IMR-90 (cell line): ENCODE measurements around the gene SRBD1. TPM values are rescaled to one million over a fixed set of nuclear protein-coding genes. Genes with fewer than 3 reads are reported as not detected.

Experiments used
- ATAC-seq: fragments of 200-7000 bp; cut with Tn5 transposase; 2 replicates; pipeline ENCODE4 v1.9.1; 2020; ENCODE audit warnings: low read depth, mild to moderate bottlenecking, moderate library complexity
- BruUV-seq: library from RNA; stranded (reverse); fragments of 400-500 nt; replicated peaks from 2 replicates; lab custom pipeline; 2021; lab: Mats Ljungman, UMichigan
- CTCF ChIA-PET: fragments of 300-600 bp; formaldehyde crosslinking; extraction: SDS; loops from one replicate; lab custom pipeline; 2021; ENCODE audit warnings: antibody characterized with exemption; lab: Yijun Ruan, JAX
- POLR2A ChIA-PET: fragments of 300-600 bp; sonication (Branson Sonifier 250); formaldehyde crosslinking; loops from one replicate; lab custom pipeline; 2022; ENCODE audit warnings: antibody characterized with exemption; ENCODE audit not compliant: unreplicated experiment; lab: Charles Lee
- DNase-seq: peaks from one replicate; pipeline ENCODE4 v3.0.0; 2013
- H2AFZ ChIP-seq: replicated peaks from 2 replicates; pipeline ENCODE3; 2013; ENCODE audit warnings: low read length, mild to moderate bottlenecking; ENCODE audit not compliant: poor library complexity
- H2AK5ac ChIP-seq: 2 replicates; pipeline ENCODE4 v1.6.1; 2013; ENCODE audit warnings: low read depth, low read length, inconsistent platforms
- H2AK9ac ChIP-seq: replicated peaks from 2 replicates; pipeline ENCODE3; 2013; ENCODE audit warnings: mild to moderate bottlenecking, low read depth, low read length, moderate library complexity; ENCODE audit not compliant: poor library complexity
- H2BK120ac ChIP-seq: 2 replicates; pipeline ENCODE4 v1.6.1; 2013; ENCODE audit warnings: low read depth, low read length, inconsistent platforms
- H2BK15ac ChIP-seq: 3 replicates; pipeline ENCODE4 v1.6.1; 2013; ENCODE audit warnings: low read depth, low read length, inconsistent platforms
- H2BK20ac ChIP-seq: 2 replicates; pipeline ENCODE4 v1.6.1; 2013; ENCODE audit warnings: low read depth, mild to moderate bottlenecking, inconsistent platforms, low read length, moderate library complexity
- H2BK5ac ChIP-seq: 2 replicates; pipeline ENCODE4 v1.6.1; 2013; ENCODE audit warnings: mild to moderate bottlenecking, low read depth, low read length, inconsistent platforms; ENCODE audit not compliant: poor library complexity, severe bottlenecking
- H3K14ac ChIP-seq: replicated peaks from 2 replicates; pipeline ENCODE4 v1.6.1; 2013; ENCODE audit warnings: low read depth, low read length, inconsistent platforms
- H3K18ac ChIP-seq: 2 replicates; pipeline ENCODE4 v1.6.1; 2013; ENCODE audit warnings: low read depth, low read length, control low read depth
- H3K23ac ChIP-seq: 2 replicates; pipeline ENCODE4 v1.6.1; 2013; ENCODE audit warnings: low read depth, low read length, inconsistent platforms
- H3K27ac ChIP-seq: 2 replicates; pipeline ENCODE4 v1.5.1; 2013; ENCODE audit warnings: mild to moderate bottlenecking, control low read depth, low read length; ENCODE audit not compliant: insufficient read depth
- H3K27me3 ChIP-seq: 2 replicates; pipeline ENCODE4 v1.6.1; 2013; ENCODE audit warnings: low read length; ENCODE audit not compliant: control insufficient read depth, insufficient read depth
- H3K36me3 ChIP-seq: 2 replicates; pipeline ENCODE4 v1.6.1; 2013; ENCODE audit warnings: low read length, mixed read lengths; ENCODE audit not compliant: control insufficient read depth, insufficient read depth
- H3K4ac ChIP-seq: 2 replicates; pipeline ENCODE4 v1.6.1; 2013; ENCODE audit warnings: low read depth, low read length, inconsistent platforms
- H3K4me1 ChIP-seq: 2 replicates; pipeline ENCODE4 v1.6.1; 2013; ENCODE audit warnings: low read length, mixed read lengths; ENCODE audit not compliant: control insufficient read depth, insufficient read depth
- H3K4me2 ChIP-seq: 2 replicates; pipeline ENCODE4 v1.6.1; 2013; ENCODE audit warnings: low read depth, mild to moderate bottlenecking, control low read depth, low read length, moderate library complexity
- H3K4me3 ChIP-seq: 2 replicates; pipeline ENCODE4 v1.5.1; 2013; ENCODE audit warnings: low read depth, mild to moderate bottlenecking, control low read depth, low read length, moderate library complexity; ENCODE audit not compliant: insufficient read depth
- H3K56ac ChIP-seq: 2 replicates; pipeline ENCODE4 v1.6.1; 2013; ENCODE audit warnings: low read length, inconsistent platforms; ENCODE audit not compliant: insufficient read depth; ENCODE audit errors: extremely low read depth
- H3K79me1 ChIP-seq, 2 experiments: 2 replicates each; pipeline ENCODE4 v1.6.1; 2013; ENCODE audit warnings: low read length in 2 of 2, inconsistent platforms in 1 of 2, low read depth in 1 of 2
- H3K9ac ChIP-seq: 2 replicates; pipeline ENCODE4 v1.6.1; 2013; ENCODE audit warnings: low read depth, low read length, control low read depth
- H3K9me1 ChIP-seq: 2 replicates; pipeline ENCODE4 v1.6.1; 2013; ENCODE audit warnings: low read length, inconsistent platforms; ENCODE audit not compliant: insufficient read depth
- H3K9me3 ChIP-seq: 2 replicates; pipeline ENCODE4 v1.6.1; 2013; ENCODE audit warnings: low read length; ENCODE audit not compliant: control insufficient read depth, insufficient read depth
- H4K20me1 ChIP-seq: 2 replicates; pipeline ENCODE4 v1.6.1; 2013; ENCODE audit warnings: low read length, inconsistent platforms; ENCODE audit not compliant: insufficient read depth
- H4K5ac ChIP-seq: 2 replicates; pipeline ENCODE4 v1.6.1; 2013; ENCODE audit warnings: mild to moderate bottlenecking, low read depth, low read length, control low read depth
- H4K8ac ChIP-seq, 2 experiments: 2 replicates each; pipeline ENCODE4 v1.6.1; 2013; ENCODE audit warnings: low read depth in 2 of 2, low read length in 2 of 2, control low read depth in 1 of 2, inconsistent platforms in 1 of 2
- H4K91ac ChIP-seq: 2 replicates; pipeline ENCODE4 v1.6.1; 2013; ENCODE audit warnings: low read depth, low read length, inconsistent platforms; ENCODE audit not compliant: insufficient read depth
- BHLHE40 ChIP-seq: fragments of 150-350 bp; IDR thresholded peaks from 2 replicates; pipeline ENCODE4 v1.6.1; 2016; ENCODE audit warnings: mild to moderate bottlenecking, low read depth, low read length
- CEBPB ChIP-seq: IDR thresholded peaks from 2 replicates; pipeline ENCODE4 v1.6.1; 2012; ENCODE audit warnings: low read depth, low read length, improper control_type of control experiment
- CHD1 ChIP-seq: IDR thresholded peaks from 2 replicates; pipeline ENCODE4 v1.6.1; 2012; ENCODE audit warnings: low read depth, low read length, improper control_type of control experiment
- ELK1 ChIP-seq: fragments of 150-350 bp; IDR thresholded peaks from 2 replicates; pipeline ENCODE4 v1.6.1; 2016; ENCODE audit warnings: low read depth, mild to moderate bottlenecking, low read length, moderate library complexity, borderline replicate concordance
- FOS ChIP-seq: fragments of 150-350 bp; IDR thresholded peaks from 2 replicates; pipeline ENCODE4 v1.6.1; 2016; ENCODE audit warnings: low read depth, low read length
- MAFK ChIP-seq: IDR thresholded peaks from 2 replicates; pipeline ENCODE4 v1.6.1; 2012; ENCODE audit warnings: low read depth, low read length, improper control_type of control experiment
- MAZ ChIP-seq: IDR thresholded peaks from 2 replicates; pipeline ENCODE4 v1.6.1; 2012; ENCODE audit warnings: low read depth, mild to moderate bottlenecking, low read length, improper control_type of control experiment, moderate library complexity, borderline replicate concordance
- MXI1 ChIP-seq: IDR thresholded peaks from 2 replicates; pipeline ENCODE4 v1.6.1; 2012; ENCODE audit warnings: low read depth, mild to moderate bottlenecking, low read length, moderate library complexity, borderline replicate concordance
- NFE2L2 ChIP-seq: fragments of 150-350 bp; IDR thresholded peaks from 2 replicates; pipeline ENCODE4 v1.6.1; 2016; ENCODE audit warnings: low read depth, mild to moderate bottlenecking, low read length
- POLR2A ChIP-seq: IDR thresholded peaks from 2 replicates; pipeline ENCODE4 v1.6.1; 2012; ENCODE audit warnings: mild to moderate bottlenecking, low read depth, low read length
- RAD21 ChIP-seq: IDR thresholded peaks from 2 replicates; pipeline ENCODE4 v1.6.1; 2012; ENCODE audit warnings: low read length, improper control_type of control experiment
- RCOR1 ChIP-seq: IDR thresholded peaks from 2 replicates; pipeline ENCODE4 v1.6.1; 2012; ENCODE audit warnings: mild to moderate bottlenecking, low read length, improper control_type of control experiment; ENCODE audit not compliant: insufficient replicate concordance
- RFX5 ChIP-seq: IDR thresholded peaks from 2 replicates; pipeline ENCODE4 v1.8.0; 2012; ENCODE audit warnings: low read depth, mild to moderate bottlenecking, low read length, moderate library complexity
- SMC3 ChIP-seq: fragments of 150-350 bp; IDR thresholded peaks from 2 replicates; pipeline ENCODE4 v1.6.1; 2016; ENCODE audit warnings: low read depth, mild to moderate bottlenecking, antibody characterized with exemption, low read length, moderate library complexity
- WGBS, 2 experiments: methylation state at CpG; one replicate each; pipeline versions ENCODE4 v1.1.5 to v1.1.7; 2013; ENCODE audit warnings: missing lambda C conversion rate in 2 of 2; ENCODE audit not compliant: insufficient read length in 1 of 2; ENCODE audit errors: extremely low coverage in 2 of 2; 5-methylcytosine and 5-hydroxymethylcytosine counted together
- dilution Hi-C: fragments of 300-500 bp; cut with HindIII; formaldehyde crosslinking; loops from one replicate; pipeline ENCODE4 v1.14.3; 2018; ENCODE audit warnings: low sequenced_read_pairs; ENCODE audit not compliant: unreplicated experiment
- in situ Hi-C: fragments of 300-500 bp; cut with MboI; formaldehyde crosslinking; loops from 3 replicates; pipeline ENCODE4 v1.14.3; 2019; ENCODE audit warnings: low sequenced_read_pairs, inconsistent platforms, mixed read lengths
- intact Hi-C: fragments of 100-400 bp; cut with micrococcal nuclease; formaldehyde crosslinking; loops from 2 replicates; pipeline ENCODE4 v1.10.0; 2022
- polyA plus RNA-seq, 3 experiments: library from polyadenylated mRNA; depleted of rRNA; stranded (reverse); fragments of >200 nt; gene quantifications; 2 replicates each; pipeline ENCODE4 v1.2.3, GENCODE V29; 2012; ENCODE audit warnings: low replicate concordance in 1 of 3
- total RNA-seq: library from RNA; depleted of rRNA; stranded (reverse); fragments of >200 nt; gene quantifications from 2 replicates; pipeline ENCODE4 v1.2.3, GENCODE V29; 2012
- TF ChIP-seq, protein P1 (sequence below): conservative IDR thresholded peaks from 2 replicates; pipeline ENCODE4 v1.5.1; 2012; ENCODE audit warnings: mild to moderate bottlenecking, low read depth, low read length, improper control_type of control experiment
- TF ChIP-seq, protein P2 (sequence below): fragments of 150-350 bp; IDR thresholded peaks from 2 replicates; pipeline ENCODE4 v1.6.1; 2017; ENCODE audit warnings: mild to moderate bottlenecking, antibody characterized with exemption, low read length, low read depth

SRBD1 gene
- total and polyA plus RNA-seq, 2 of the 4 experiments (the other 2 are of a cell fraction): 3.5 to 14.7 TPM

- Histone ChIP-seq H3K9me3 (no peaks in the 10 kb centered on the region), H3K36me3 (no peaks in the 10 kb centered on the region), H3K27me3 (no peaks in the 10 kb centered on the region), H3K4me1 (peaks cover 2% of the 10 kb centered on the region; the same call in 1 of the 2 replicates), H3K23ac (no peak overlapping the region), H3K4me3 (no peak overlapping the region), H3K79me1 (no peaks in the 10 kb centered on the region), H2AK5ac (no peak overlapping the region), H2BK5ac (no peak overlapping the region), H3K14ac (no peak overlapping the region), H4K5ac (no peak overlapping the region), H3K27ac (no peak overlapping the region), H4K91ac (no peak overlapping the region), H3K9me1 (no peaks in the 10 kb centered on the region), H2BK120ac (no peak overlapping the region), H2AFZ (no peak overlapping the region), H3K4ac (no peak overlapping the region), H4K8ac (no peak overlapping the region), H4K20me1 (no peaks in the 10 kb centered on the region), H3K18ac (no peak overlapping the region), H3K56ac (no peak overlapping the region), H2BK15ac (no peak overlapping the region), H2BK20ac (no peak overlapping the region), H3K4me2 (no peak overlapping the region), H3K9ac (no peak overlapping the region), H2AK9ac (no peak overlapping the region)
- ATAC-seq: no peak
- no TSS peak for BruUV-seq
- dilution Hi-C loops: no loop called here
- WGBS, 2 experiments: no CpG with 5 or more reads among the region's 3 CpGs
- in situ Hi-C loops: no loop called here
- CTCF ChIA-PET: no interaction called here
- TF ChIP-seq MXI1 (no peak), CEBPB (no peak), MAFK (no peak), CHD1 (no peak), SMC3 (no peak), RFX5 (no peak), FOS (no peak), BHLHE40 (no peak), RCOR1 (no peak), RAD21 (no peak), POLR2A (no peak), MAZ (no peak), NFE2L2 (no peak), ELK1 (no peak)
- TF ChIP-seq, protein P1, sequence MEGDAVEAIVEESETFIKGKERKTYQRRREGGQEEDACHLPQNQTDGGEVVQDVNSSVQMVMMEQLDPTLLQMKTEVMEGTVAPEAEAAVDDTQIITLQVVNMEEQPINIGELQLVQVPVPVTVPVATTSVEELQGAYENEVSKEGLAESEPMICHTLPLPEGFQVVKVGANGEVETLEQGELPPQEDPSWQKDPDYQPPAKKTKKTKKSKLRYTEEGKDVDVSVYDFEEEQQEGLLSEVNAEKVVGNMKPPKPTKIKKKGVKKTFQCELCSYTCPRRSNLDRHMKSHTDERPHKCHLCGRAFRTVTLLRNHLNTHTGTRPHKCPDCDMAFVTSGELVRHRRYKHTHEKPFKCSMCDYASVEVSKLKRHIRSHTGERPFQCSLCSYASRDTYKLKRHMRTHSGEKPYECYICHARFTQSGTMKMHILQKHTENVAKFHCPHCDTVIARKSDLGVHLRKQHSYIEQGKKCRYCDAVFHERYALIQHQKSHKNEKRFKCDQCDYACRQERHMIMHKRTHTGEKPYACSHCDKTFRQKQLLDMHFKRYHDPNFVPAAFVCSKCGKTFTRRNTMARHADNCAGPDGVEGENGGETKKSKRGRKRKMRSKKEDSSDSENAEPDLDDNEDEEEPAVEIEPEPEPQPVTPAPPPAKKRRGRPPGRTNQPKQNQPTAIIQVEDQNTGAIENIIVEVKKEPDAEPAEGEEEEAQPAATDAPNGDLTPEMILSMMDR: no peak
- TF ChIP-seq, protein P2, sequence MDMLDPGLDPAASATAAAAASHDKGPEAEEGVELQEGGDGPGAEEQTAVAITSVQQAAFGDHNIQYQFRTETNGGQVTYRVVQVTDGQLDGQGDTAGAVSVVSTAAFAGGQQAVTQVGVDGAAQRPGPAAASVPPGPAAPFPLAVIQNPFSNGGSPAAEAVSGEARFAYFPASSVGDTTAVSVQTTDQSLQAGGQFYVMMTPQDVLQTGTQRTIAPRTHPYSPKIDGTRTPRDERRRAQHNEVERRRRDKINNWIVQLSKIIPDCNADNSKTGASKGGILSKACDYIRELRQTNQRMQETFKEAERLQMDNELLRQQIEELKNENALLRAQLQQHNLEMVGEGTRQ: no peak
- DNase-seq: no peak
- intact Hi-C loops: no loop called here
- POLR2A ChIA-PET: no interaction called here
Measured at GRCh38 chr2:45442026-45442425, 169.0 kb downstream of the SRBD1 start.
